RWPE2 (cell line): Measurements from ENCODE around the gene SPTBN4.
A peak's percentile ranks its signal among the peaks of the same experiment; 100 is the strongest.

ENCODE experiments used
- ATAC-seq: fragments of 200-7000 bp; cut with Tn5 transposase; 3 replicates; pipeline ENCODE4 v1.9.1; 2021; ENCODE audit warnings: low read depth
- DNase-seq: peaks from one replicate; pipeline ENCODE4 v3.0.0-alpha.2; 2020; ENCODE audit warnings: low spot score
- H3K27ac ChIP-seq: fragments of 450-650 bp; 2 replicates; pipeline ENCODE4 v1.5.1; 2017; ENCODE audit warnings: mild to moderate bottlenecking; ENCODE audit not compliant: poor library complexity, severe bottlenecking
- H3K27me3 ChIP-seq: fragments of 250-450 bp; sonication (Bioruptor Pico); 2 replicates; pipeline ENCODE4 v1.5.1; 2021; ENCODE audit warnings: mild to moderate bottlenecking, moderate library complexity; ENCODE audit not compliant: insufficient read depth, poor library complexity, severe bottlenecking
- H3K36me3 ChIP-seq: fragments of 250-450 bp; sonication (Bioruptor Pico); 2 replicates; pipeline ENCODE4 v1.5.1; 2020; ENCODE audit warnings: low read depth, mild to moderate bottlenecking, moderate library complexity
- H3K4me1 ChIP-seq: fragments of 250-450 bp; sonication (Bioruptor Pico); 2 replicates; pipeline ENCODE4 v1.5.1; 2021; ENCODE audit warnings: mild to moderate bottlenecking, moderate library complexity; ENCODE audit not compliant: insufficient read depth, poor library complexity, severe bottlenecking
- H3K4me3 ChIP-seq: fragments of 250-450 bp; sonication (Bioruptor Pico); 2 replicates; pipeline ENCODE4 v1.5.1; 2021; ENCODE audit warnings: mild to moderate bottlenecking, moderate library complexity; ENCODE audit not compliant: severe bottlenecking
- H3K9me3 ChIP-seq: fragments of 250-450 bp; sonication (Bioruptor Pico); 2 replicates; pipeline ENCODE4 v1.5.1; 2021; ENCODE audit warnings: mild to moderate bottlenecking, moderate library complexity; ENCODE audit not compliant: severe bottlenecking
- TF ChIP-seq, protein P1 (sequence below): fragments of 450-650 bp; IDR thresholded peaks from one replicate; pipeline ENCODE4 v1.5.1; 2017; ENCODE audit warnings: mild to moderate bottlenecking, moderate library complexity; ENCODE audit not compliant: poor library complexity, severe bottlenecking

Gene SPTBN4

DNA sequence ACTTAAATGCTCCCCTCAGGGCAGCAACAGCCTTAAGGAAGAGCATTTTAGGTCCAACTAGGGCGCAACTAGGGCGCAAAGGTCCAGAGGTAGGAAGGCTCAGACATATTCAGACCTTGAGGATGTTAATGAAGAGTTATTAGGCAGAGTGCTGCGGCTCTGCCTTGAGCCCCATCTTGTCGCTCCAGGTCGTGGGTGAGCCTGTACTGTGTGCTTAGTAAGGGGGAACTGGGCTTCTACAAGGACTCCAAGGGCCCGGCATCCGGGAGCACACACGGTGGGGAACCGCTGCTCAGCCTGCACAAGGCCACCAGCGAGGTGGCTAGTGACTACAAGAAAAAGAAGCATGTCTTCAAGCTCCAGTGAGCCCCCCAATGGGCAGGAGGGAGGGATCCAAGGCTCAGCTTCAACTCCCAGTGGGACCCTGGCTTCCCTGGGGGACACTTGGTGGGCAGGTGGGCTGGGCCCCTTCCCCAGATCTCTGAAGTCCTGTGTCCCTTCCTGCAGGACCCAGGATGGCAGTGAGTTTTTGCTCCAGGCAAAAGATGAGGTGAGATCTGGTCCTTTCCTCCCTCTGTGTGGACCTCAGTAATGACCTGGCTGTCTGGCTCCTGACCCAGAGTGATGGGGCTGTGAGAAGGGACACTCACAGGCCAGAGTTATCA lies 105.2 kb downstream of the SPTBN4 start:
- ATAC-seq (no peak), DNase-seq (no peak)
- Histone ChIP-seq H3K36me3 (no peaks in the 10 kb centered on the region), H3K4me3 (no peak overlapping the region), H3K27ac (no peak overlapping the region), H3K4me1 (no peaks in the 10 kb centered on the region), H3K9me3 (no peaks in the 10 kb centered on the region), H3K27me3 (peaks cover 11% of the 10 kb centered on the region)
- TF ChIP-seq, protein P1, sequence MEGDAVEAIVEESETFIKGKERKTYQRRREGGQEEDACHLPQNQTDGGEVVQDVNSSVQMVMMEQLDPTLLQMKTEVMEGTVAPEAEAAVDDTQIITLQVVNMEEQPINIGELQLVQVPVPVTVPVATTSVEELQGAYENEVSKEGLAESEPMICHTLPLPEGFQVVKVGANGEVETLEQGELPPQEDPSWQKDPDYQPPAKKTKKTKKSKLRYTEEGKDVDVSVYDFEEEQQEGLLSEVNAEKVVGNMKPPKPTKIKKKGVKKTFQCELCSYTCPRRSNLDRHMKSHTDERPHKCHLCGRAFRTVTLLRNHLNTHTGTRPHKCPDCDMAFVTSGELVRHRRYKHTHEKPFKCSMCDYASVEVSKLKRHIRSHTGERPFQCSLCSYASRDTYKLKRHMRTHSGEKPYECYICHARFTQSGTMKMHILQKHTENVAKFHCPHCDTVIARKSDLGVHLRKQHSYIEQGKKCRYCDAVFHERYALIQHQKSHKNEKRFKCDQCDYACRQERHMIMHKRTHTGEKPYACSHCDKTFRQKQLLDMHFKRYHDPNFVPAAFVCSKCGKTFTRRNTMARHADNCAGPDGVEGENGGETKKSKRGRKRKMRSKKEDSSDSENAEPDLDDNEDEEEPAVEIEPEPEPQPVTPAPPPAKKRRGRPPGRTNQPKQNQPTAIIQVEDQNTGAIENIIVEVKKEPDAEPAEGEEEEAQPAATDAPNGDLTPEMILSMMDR: no peak

- Histone ChIP-seq H3K9me3 (no peaks in the 10 kb centered on the region), H3K36me3 (peaks cover 21% of the 10 kb centered on the region), H3K4me3 (no peak overlapping the region), H3K4me1 (no peaks in the 10 kb centered on the region), H3K27me3 (no peaks in the 10 kb centered on the region), H3K27ac (no peak overlapping the region)
- TF ChIP-seq, protein P1: no peak
- ATAC-seq (no peak), DNase-seq (no peak)
These were observed 108.5 kb downstream of the SPTBN4 start for GRCh38 chr19:40575326-40575725.

GRCh38 chr19:40576151-40576584 lies 109.4 kb downstream of the SPTBN4 start:
- DNase-seq (no peak), ATAC-seq (peak; percentile 2; the same call in 1 of the 3 replicates)
- peak overlapping the region; percentile 91 for H3K4me3 ChIP-seq
- H3K27me3 ChIP-seq: no peaks in the 10 kb centered on the region
- H3K9me3 ChIP-seq: no peaks in the 10 kb centered on the region
- TF ChIP-seq, protein P1: no peak
- H3K36me3 ChIP-seq: peaks cover 21% of the 10 kb centered on the region
- H3K4me1 ChIP-seq: no peaks in the 10 kb centered on the region
- no peak overlapping the region for H3K27ac ChIP-seq

GRCh38 chr19:40576585-40577451 lies 110.0 kb downstream of the SPTBN4 start, which contains the start of gene SHKBP1:
TSS of gene SHKBP1 (plus strand) at chr19:40576873. CDS start at chr19:40576900, 27 bp downstream.
- no peaks in the 10 kb centered on the region for H3K27me3 ChIP-seq
- TF ChIP-seq, protein P1: no peak
- peak within 1 kb of the TSS; percentile 91 for H3K4me3 ChIP-seq
- ATAC-seq (peak; percentile 99), DNase-seq (peak; percentile 88)
- peak within 1 kb of the TSS; percentile 30 for H3K27ac ChIP-seq
- peaks cover 21% of the 10 kb centered on the region for H3K36me3 ChIP-seq
- no peaks in the 10 kb centered on the region for H3K9me3 ChIP-seq
- H3K4me1 ChIP-seq: no peaks in the 10 kb centered on the region
